Tibial nerve (tissue), 3 donors: ENCODE measurements around the gene SPRED1.

ENCODE experiments used
- POLR2A ChIP-seq, 2 donors: fragments of 450-650 bp; IDR thresholded peaks; one replicate each; pipeline ENCODE4 v1.6.1; 2017; ENCODE audit warnings: antibody characterized with exemption in 2 of 2, mild to moderate bottlenecking in 2 of 2, moderate library complexity in 2 of 2
- TF ChIP-seq, protein P1 (sequence below), 5 experiments: fragments of 200-600 bp in 3 of 5; fragments of 450-650 bp in 2 of 5; sonication (generic) in 3 of 5; IDR thresholded peaks; one replicate each; pipeline ENCODE4 v1.5.1; 2016 to 2019; ENCODE audit warnings: antibody characterized with exemption in 5 of 5, mild to moderate bottlenecking in 3 of 5, moderate library complexity in 2 of 5

GRCh38 chr15:38325648-38325990 is 73.0 kb downstream of the SPRED1 start:
- TF ChIP-seq POLR2A (IDR thresholded peaks at IDR 0.05), result no peak
- TF ChIP-seq, protein P1, sequence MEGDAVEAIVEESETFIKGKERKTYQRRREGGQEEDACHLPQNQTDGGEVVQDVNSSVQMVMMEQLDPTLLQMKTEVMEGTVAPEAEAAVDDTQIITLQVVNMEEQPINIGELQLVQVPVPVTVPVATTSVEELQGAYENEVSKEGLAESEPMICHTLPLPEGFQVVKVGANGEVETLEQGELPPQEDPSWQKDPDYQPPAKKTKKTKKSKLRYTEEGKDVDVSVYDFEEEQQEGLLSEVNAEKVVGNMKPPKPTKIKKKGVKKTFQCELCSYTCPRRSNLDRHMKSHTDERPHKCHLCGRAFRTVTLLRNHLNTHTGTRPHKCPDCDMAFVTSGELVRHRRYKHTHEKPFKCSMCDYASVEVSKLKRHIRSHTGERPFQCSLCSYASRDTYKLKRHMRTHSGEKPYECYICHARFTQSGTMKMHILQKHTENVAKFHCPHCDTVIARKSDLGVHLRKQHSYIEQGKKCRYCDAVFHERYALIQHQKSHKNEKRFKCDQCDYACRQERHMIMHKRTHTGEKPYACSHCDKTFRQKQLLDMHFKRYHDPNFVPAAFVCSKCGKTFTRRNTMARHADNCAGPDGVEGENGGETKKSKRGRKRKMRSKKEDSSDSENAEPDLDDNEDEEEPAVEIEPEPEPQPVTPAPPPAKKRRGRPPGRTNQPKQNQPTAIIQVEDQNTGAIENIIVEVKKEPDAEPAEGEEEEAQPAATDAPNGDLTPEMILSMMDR (IDR thresholded peaks at IDR 0.05), result no peak
